Brain microvascular endothelial cell (primary cell): ENCODE results near the gene FGFR3.
A peak's percentile ranks its signal among the peaks of the same experiment; 100 is the strongest.

Source experiments
- DNase-seq: peaks from one replicate; pipeline ENCODE4 v3.0.0-alpha.2; 2020
- H3K27ac ChIP-seq: fragments of 250-450 bp; sonication (Bioruptor Pico); 2 replicates; pipeline ENCODE4 v1.5.1; 2020; ENCODE audit warnings: mild to moderate bottlenecking, moderate library complexity
- H3K27me3 ChIP-seq: fragments of 250-450 bp; sonication (Bioruptor Pico); replicated peaks from 2 replicates; pipeline ENCODE4 v1.5.1; 2020; ENCODE audit warnings: mild to moderate bottlenecking
- H3K36me3 ChIP-seq: fragments of 250-450 bp; sonication (Bioruptor Pico); replicated peaks from 2 replicates; pipeline ENCODE4 v1.5.1; 2020; ENCODE audit warnings: mild to moderate bottlenecking
- H3K4me3 ChIP-seq: 2 replicates; pipeline ENCODE4 v1.5.1; 2011; ENCODE audit warnings: low read depth, mild to moderate bottlenecking, control low read depth, low read length, moderate library complexity
- in situ Hi-C: cut with HindIII; loops from 2 replicates; pipeline ENCODE4 v1.10.0; 2017; ENCODE audit warnings: low sequenced_read_pairs, low pct_ligation_motif_present
- TF ChIP-seq, protein P1 (sequence below): IDR thresholded peaks from 2 replicates; pipeline ENCODE4 v1.5.1; 2011; ENCODE audit warnings: low read depth, mild to moderate bottlenecking, moderate library complexity, low read length, control low read depth, inconsistent platforms; ENCODE audit errors: missing control alignments

The FGFR3 gene

DNA sequence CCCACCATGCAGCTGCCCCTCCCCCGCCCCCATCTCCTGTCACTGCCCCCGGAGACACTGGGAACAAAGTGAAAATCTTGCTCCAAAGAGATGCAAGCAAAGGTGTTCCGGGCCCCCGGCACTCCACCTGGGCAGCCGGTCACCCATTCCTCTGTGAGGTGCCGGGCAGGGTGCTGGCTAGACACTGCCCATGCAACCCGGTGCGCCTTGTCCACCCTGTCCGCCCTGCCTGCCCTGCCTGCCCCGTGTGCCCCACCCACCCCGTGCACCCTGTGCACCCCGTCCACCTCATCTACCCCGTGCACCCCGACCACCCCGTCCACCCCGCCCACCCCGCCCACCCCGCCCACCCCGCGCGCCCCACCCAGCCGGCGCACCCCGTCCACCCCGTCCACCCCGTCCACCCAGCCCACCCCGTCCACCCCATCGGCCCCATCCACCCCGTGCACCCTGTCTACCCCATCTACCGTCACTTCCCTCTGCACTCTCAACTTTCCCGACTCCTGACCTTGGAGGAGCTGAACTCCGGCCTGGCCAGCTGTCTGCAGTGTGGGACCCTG lies 31.9 kb upstream of the FGFR3 start:
- TF ChIP-seq, protein P1, sequence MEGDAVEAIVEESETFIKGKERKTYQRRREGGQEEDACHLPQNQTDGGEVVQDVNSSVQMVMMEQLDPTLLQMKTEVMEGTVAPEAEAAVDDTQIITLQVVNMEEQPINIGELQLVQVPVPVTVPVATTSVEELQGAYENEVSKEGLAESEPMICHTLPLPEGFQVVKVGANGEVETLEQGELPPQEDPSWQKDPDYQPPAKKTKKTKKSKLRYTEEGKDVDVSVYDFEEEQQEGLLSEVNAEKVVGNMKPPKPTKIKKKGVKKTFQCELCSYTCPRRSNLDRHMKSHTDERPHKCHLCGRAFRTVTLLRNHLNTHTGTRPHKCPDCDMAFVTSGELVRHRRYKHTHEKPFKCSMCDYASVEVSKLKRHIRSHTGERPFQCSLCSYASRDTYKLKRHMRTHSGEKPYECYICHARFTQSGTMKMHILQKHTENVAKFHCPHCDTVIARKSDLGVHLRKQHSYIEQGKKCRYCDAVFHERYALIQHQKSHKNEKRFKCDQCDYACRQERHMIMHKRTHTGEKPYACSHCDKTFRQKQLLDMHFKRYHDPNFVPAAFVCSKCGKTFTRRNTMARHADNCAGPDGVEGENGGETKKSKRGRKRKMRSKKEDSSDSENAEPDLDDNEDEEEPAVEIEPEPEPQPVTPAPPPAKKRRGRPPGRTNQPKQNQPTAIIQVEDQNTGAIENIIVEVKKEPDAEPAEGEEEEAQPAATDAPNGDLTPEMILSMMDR = no peak
- in situ Hi-C loops = no loop called here
- H3K36me3 ChIP-seq = no peaks in the 10 kb centered on the region
- H3K27me3 ChIP-seq = no peaks in the 10 kb centered on the region
- no peak for DNase-seq
- H3K27ac ChIP-seq = no peak overlapping the region
- H3K4me3 ChIP-seq = no peak overlapping the region

DNA sequence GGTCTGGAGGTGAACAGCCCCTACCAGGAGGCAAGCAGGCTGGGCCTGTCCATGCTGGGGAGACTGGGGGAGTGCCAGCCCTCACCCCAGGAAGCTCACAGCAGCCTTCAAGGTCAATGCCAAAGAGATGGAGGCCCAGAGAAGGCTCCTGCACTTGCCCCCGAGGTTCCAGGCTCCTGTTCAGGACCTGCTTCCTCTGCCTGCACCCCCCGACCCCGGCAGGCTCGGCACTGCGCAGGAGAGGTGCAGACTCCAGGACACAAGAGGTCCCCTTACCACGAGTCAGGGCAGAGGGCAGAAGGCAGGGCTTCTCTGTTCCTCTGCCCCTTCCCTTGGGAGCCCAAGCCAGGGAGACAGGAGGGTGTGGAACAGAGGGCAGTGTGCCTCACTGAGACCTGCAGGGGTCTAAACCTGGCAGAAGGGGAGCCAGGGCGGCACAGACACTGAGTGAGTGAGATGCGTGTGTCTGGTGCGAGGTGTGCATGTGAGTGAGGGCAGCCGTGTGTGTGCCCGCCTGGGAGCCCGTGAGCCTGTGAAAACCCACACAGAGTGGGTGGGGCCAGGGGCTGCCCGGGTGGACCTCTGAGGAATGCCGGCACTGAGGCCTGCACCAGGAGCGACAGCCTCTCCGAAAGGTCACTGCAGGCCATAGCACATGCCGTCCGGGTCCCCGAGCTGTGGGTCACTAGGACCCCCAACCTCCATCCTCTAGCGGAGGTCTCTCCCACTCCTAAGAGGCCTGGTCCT lies 30.7 kb upstream of the FGFR3 start:
- in situ Hi-C loops = no loop called here

DNA sequence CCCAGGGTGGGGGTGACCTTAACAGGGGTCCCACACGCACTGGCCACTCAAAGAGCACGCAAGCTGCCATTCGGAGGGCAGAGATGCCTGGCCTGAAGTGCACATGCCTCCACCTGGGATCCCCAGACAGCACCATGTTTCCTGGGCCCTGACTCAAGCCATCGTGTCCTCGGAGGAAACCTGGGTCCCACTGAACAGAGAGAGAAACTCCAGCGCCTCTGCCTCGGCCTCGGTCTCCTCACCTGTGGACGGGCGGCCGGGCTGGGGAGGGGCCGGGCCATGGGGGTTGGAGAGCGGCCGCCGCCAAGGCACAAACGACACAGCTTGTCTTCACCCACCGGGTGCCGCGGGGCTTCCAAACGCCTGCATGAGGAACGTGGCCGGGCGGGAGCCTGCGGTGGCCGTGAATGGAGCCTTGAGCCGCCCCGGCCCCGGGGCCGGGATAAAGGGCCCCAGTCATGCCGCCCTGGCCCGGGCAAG lies 30.0 kb upstream of the FGFR3 start:
- Histone ChIP-seq H3K36me3 (no peaks in the 10 kb centered on the region), H3K27me3 (no peaks in the 10 kb centered on the region), H3K27ac (no peak overlapping the region), H3K4me3 (no peak overlapping the region)
- TF ChIP-seq, protein P1 = no peak
- in situ Hi-C loops = no loop called here
- DNase-seq = no peak

More for the DNA sequence above, 30.7 kb upstream of the FGFR3 start:
- no peak for DNase-seq
- no peak overlapping the region for H3K4me3 ChIP-seq
- H3K36me3 ChIP-seq = no peaks in the 10 kb centered on the region
- no peaks in the 10 kb centered on the region for H3K27me3 ChIP-seq
- H3K27ac ChIP-seq = no peak overlapping the region
- TF ChIP-seq, protein P1 = no peak

DNA sequence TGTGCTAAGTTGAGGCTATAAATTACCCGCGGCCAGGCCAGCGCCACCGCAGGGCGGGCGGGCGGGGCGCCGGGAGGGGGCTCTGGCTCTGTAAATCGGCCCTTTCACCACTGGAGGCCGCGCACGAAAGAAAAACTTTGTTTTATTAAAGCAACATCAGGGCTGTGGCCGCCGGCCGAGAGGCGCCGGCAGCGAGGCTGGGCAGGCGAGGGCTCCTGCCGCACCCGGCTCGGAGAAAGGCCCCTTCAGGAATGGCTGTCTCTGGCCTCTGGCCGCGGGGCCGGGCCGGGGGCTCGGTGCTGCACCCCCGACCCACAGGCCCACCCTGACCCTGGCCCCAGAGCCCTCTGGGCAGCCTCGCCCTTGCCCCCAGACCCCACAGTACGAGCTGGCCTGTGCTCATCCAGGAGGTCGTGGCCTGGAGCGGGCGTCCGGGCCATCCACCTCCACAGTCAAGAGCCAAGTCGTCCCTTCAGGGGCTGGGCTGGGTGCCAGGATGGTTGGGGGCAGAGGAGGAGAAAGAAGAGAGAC lies 29.5 kb upstream of the FGFR3 start:
- in situ Hi-C loops = no loop called here
- Histone ChIP-seq H3K4me3 (peak overlapping the region; percentile 5), H3K27me3 (no peaks in the 10 kb centered on the region)

DNA sequence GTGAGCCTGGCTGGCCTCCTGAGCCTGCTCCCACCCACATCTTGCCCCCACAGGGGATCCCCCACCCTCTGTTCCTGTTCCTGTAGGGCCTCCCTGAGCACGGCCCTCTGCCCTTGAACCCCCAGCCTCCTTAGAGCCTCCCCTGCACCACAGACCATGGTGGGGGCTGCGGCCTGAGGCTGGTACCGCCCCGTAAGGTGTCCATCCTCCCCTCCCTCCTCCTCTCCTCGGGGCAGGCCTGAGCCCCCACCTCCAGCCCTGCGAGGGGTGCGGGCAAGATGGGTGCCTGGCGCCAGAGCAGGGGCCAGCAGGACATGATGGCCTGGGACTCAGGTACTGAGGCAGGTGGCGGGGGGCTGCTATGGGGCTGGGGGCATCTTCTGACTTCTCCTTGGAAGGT lies 28.4 kb upstream of the FGFR3 start:
- in situ Hi-C loops = no loop called here
- Histone ChIP-seq H3K27ac (no peak overlapping the region), H3K36me3 (no peaks in the 10 kb centered on the region), H3K27me3 (no peaks in the 10 kb centered on the region), H3K4me3 (no peak overlapping the region)
- TF ChIP-seq, protein P1 = no peak
- no peak for DNase-seq

More for the DNA sequence above, 29.5 kb upstream of the FGFR3 start:
- TF ChIP-seq, protein P1 = no peak
- H3K27ac ChIP-seq = no peak overlapping the region
- peak; percentile 25 for DNase-seq
- H3K36me3 ChIP-seq = no peaks in the 10 kb centered on the region
